CD4-positive, alpha-beta memory T cell (primary cell): ENCODE results near the gene ZSCAN23. TPM values are rescaled to one million over a fixed set of nuclear protein-coding genes. Genes with fewer than 3 reads are reported as not detected.
A peak's percentile ranks its signal among the peaks of the same experiment; 100 is the strongest.
"Not testable (repeated sequence)": the region's sequence is repeated elsewhere in the genome, so short reads cannot be mapped to it uniquely, and the experiment has no call there.

Source experiments
- CTCF ChIA-PET: fragments of 350-600 bp; sonication (Branson Sonifier 250); formaldehyde crosslinking; loops from one replicate; lab custom pipeline; 2021; ENCODE audit warnings: inconsistent platforms; ENCODE audit not compliant: partially characterized antibody; lab: Charles Lee
- POLR2A ChIA-PET: fragments of 350-600 bp; sonication (Branson Sonifier 250); formaldehyde crosslinking; loops from one replicate; lab custom pipeline; 2021; ENCODE audit not compliant: partially characterized antibody; lab: Charles Lee
- DNase-seq, 5 donors: peaks; one replicate each; pipeline versions ENCODE4 v3.0.0 to v3.0.0-alpha.2; 2020 to 2022; ENCODE audit warnings: mixed read lengths in 1 of 5
- H3K27ac ChIP-seq: one replicate; pipeline ENCODE4 v1.7.0; 2013; ENCODE audit warnings: low read depth, low read length
- H3K27me3 ChIP-seq: 2 replicates; pipeline ENCODE4 v1.7.0; 2013; ENCODE audit warnings: mild to moderate bottlenecking, low read length, moderate library complexity; ENCODE audit not compliant: insufficient read depth
- H3K36me3 ChIP-seq: 2 replicates; pipeline ENCODE4 v1.7.0; 2013; ENCODE audit warnings: mild to moderate bottlenecking, low read length, moderate library complexity; ENCODE audit not compliant: insufficient read depth
- H3K4me1 ChIP-seq: 2 replicates; pipeline ENCODE4 v1.7.0; 2013; ENCODE audit warnings: mild to moderate bottlenecking, low read length, moderate library complexity; ENCODE audit not compliant: insufficient read depth
- H3K4me3 ChIP-seq, 2 donors: one replicate each; pipeline ENCODE4 v1.7.0; 2013; ENCODE audit warnings: low read length in 2 of 2, mild to moderate bottlenecking in 1 of 2
- H3K9me3 ChIP-seq, 2 donors: one replicate each; pipeline ENCODE4 v1.7.0; 2013; ENCODE audit warnings: low read length in 2 of 2, control low read depth in 1 of 2; ENCODE audit not compliant: control insufficient read depth in 1 of 2
- H3K27ac Mint-ChIP-seq, 7 donors: one replicate each; pipeline ENCODE4 v1.8.0; 2020 to 2021; ENCODE audit warnings: mixed read lengths in 7 of 7, mild to moderate bottlenecking in 6 of 7, inconsistent platforms in 3 of 7, moderate library complexity in 3 of 7
- H3K27me3 Mint-ChIP-seq, 2 donors: one replicate each; pipeline ENCODE4 v1.8.0; 2020 to 2021; ENCODE audit warnings: mixed read lengths in 2 of 2
- H3K36me3 Mint-ChIP-seq, 2 donors: one replicate each; pipeline ENCODE4 v1.8.0; 2020 to 2021; ENCODE audit warnings: mixed read lengths in 2 of 2, inconsistent platforms in 1 of 2, mild to moderate bottlenecking in 1 of 2
- H3K4me1 Mint-ChIP-seq, 4 donors: one replicate each; pipeline ENCODE4 v1.8.0; 2020 to 2021; ENCODE audit warnings: mixed read lengths in 4 of 4, mild to moderate bottlenecking in 1 of 4
- H3K4me3 Mint-ChIP-seq, 8 donors: one replicate each; pipeline ENCODE4 v1.8.0; 2020 to 2021; ENCODE audit warnings: mixed read lengths in 8 of 8, mild to moderate bottlenecking in 7 of 8, moderate library complexity in 6 of 8, inconsistent platforms in 3 of 8
- H3K9me3 Mint-ChIP-seq, 8 donors: one replicate each; pipeline ENCODE4 v1.8.0; 2020 to 2021; ENCODE audit warnings: mixed read lengths in 8 of 8, mild to moderate bottlenecking in 5 of 8, inconsistent platforms in 3 of 8, moderate library complexity in 1 of 8
- intact Hi-C: fragments of 100-400 bp; cut with micrococcal nuclease; formaldehyde crosslinking; loops from one replicate; pipeline ENCODE4 v1.15.1; 2023
- polyA plus RNA-seq, 2 donors: library from polyadenylated mRNA; unstranded; fragments of 300-500 nt; fragmentation: Illumina TruSeq; gene quantifications; one replicate each; pipeline ENCODE4 v1.2.3, GENCODE V29; 2021
- total RNA-seq, 2 experiments: library from RNA; stranded (reverse); gene quantifications; one replicate each; pipeline ENCODE4 v1.2.3, GENCODE V29; 2021

Gene ZSCAN23
- total and polyA plus RNA-seq, 4 experiments from 2014 or later: 1.1 to 1.7 TPM; not detected in 2

DNA sequence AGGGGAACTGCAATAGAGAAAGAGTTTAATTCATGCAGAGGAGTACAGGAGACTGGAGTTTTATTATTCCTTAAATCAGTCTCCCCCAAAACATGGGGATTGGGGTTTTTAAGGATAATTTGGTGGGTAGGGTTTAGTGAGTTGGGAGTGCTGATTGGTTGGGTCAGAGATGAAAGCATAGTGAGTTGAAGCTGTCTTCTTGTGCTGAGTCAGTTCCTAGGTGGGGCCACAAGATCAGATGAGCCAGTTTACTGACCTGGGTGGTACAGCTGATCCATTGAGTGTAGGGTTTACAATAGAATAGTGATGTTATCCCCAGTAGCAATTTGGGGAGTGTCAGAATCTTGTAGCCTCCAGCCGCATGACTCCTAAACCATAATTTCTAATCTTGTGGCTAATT is 43.2 kb upstream of the ZSCAN23 start:
- Mint-ChIP-seq H3K9me3 (peaks cover 0 to 6% (median 4%) of the 10 kb centered on the region in 8 donors), H3K4me3 (no peak overlapping the region), H3K27me3 (peaks cover 41 to 65% of the 10 kb centered on the region in 2 donors), H3K4me1 (peaks cover 6 to 18% (median 11%) of the 10 kb centered on the region in 4 donors), H3K27ac (no peak overlapping the region), H3K36me3 (no peaks in the 10 kb centered on the region)
- intact Hi-C loops: no loop called here
- POLR2A ChIA-PET: no interaction called here
- Histone ChIP-seq H3K4me1 (peaks cover 6% of the 10 kb centered on the region), H3K9me3 (no peaks in the 10 kb centered on the region), H3K4me3 (no peak overlapping the region), H3K27me3 (peaks cover 17% of the 10 kb centered on the region), H3K36me3 (no peaks in the 10 kb centered on the region), H3K27ac (no peak overlapping the region)
- CTCF ChIA-PET: no interaction called here
- DNase-seq: no peak

DNA sequence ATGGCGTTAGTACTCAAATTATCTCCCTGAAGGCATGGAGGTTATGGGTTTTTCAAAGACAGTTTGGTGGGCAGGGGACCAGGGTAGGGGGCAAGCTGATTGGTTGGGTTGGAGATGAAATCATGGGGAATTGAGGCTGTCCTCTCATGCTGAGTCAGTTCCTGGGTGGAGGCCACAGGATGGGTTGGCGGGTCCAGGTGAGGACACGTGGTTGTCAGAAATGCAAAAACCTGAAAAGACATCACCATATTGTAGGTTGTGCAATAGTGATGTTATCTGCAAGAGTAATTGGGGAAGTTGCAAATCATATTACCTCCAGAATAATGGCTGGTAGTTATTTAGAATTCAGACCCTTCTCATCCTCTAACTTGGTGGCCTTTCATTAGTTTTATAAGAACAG is 42.2 kb upstream of the ZSCAN23 start:
- CTCF ChIA-PET: no interaction called here
- H3K4me1 Mint-ChIP-seq: peaks cover 5 to 15% (median 8%) of the 10 kb centered on the region in 4 donors
- H3K27ac Mint-ChIP-seq: no peak overlapping the region
- intact Hi-C loops: no loop called here
- H3K27me3 ChIP-seq: peaks cover 15% of the 10 kb centered on the region
- no peak overlapping the region for H3K27ac ChIP-seq
- peak overlapping the region in 1 of 8 donors; percentile 5 for H3K4me3 Mint-ChIP-seq
- H3K4me1 ChIP-seq: peaks cover 6% of the 10 kb centered on the region
- DNase-seq: no peak
- POLR2A ChIA-PET: no interaction called here
- H3K36me3 Mint-ChIP-seq: no peaks in the 10 kb centered on the region
- H3K4me3 ChIP-seq: no peak overlapping the region
- H3K9me3 ChIP-seq: no peaks in the 10 kb centered on the region
- peaks cover 43 to 66% of the 10 kb centered on the region in 2 donors for H3K27me3 Mint-ChIP-seq
- H3K36me3 ChIP-seq: no peaks in the 10 kb centered on the region
- H3K9me3 Mint-ChIP-seq: peaks cover 0 to 6% (median 4%) of the 10 kb centered on the region in 8 donors

DNA sequence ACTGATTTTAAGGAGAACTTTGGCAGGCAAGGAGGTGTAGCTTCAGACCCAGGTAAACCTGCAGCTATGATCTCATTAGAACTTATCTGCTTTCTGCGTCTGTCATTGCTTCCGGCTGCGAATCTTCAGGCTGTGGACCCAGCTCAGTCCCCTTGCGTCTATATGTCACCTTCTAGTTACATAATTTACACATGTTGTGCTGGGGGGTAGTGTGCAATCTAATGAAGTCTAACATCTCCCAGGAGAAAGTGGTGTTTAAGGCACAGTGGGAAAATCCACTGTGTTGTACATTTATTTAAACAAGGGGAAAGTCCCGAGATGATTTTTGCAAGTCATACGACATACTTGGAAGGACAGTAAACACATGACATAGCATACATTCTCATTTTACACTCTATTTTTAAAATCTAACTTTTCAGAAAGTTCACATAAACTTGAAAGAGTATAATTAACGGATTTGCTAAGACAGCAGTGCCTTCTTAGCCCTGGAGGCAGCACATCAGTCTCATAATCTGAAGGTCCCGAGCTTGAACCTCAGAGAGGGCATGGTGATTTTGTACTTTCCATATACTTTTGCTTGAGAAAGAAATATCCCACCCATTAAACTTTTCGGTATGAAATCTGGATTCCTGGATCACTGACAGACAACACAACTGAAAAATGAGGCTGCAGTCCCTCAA is 37.1 kb upstream of the ZSCAN23 start:
- Mint-ChIP-seq H3K27me3 (peaks cover 58 to 61% of the 10 kb centered on the region in 2 donors), H3K4me3 (no peak overlapping the region), H3K9me3 (peaks cover 0 to 5% (median 2%) of the 10 kb centered on the region in 8 donors), H3K36me3 (no peaks in the 10 kb centered on the region), H3K27ac (no peak overlapping the region), H3K4me1 (peaks cover 2 to 10% (median 5%) of the 10 kb centered on the region in 4 donors)
- Histone ChIP-seq H3K4me3 (no peak overlapping the region), H3K27ac (no peak overlapping the region), H3K4me1 (no peaks in the 10 kb centered on the region), H3K9me3 (no peaks in the 10 kb centered on the region), H3K36me3 (no peaks in the 10 kb centered on the region), H3K27me3 (peaks cover 10% of the 10 kb centered on the region)
- DNase-seq: no peak
- ChIA-PET CTCF (no interaction called here), POLR2A (no interaction called here)
- intact Hi-C loops: no loop called here

DNA sequence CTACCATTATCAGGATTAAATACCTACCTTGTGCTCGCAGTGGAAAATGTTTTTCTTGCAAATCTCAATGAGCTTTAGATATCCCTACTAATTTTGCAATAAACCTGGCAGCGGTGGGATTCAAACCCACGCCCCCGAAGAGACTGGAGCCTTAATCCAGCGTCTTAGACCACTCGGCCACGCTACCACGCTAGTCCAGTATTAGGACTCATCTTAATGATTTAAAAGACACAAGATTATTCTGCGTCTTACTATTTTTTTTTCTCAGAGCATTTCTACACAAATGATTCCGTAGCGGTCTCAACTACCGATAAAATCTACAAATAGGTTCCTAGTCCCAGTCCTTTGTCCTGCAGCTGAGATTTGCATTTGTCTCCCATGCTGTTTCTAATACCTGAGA is 35.2 kb upstream of the ZSCAN23 start:
- peaks cover 16% of the 10 kb centered on the region for H3K27me3 ChIP-seq
- intact Hi-C loops: no loop called here
- POLR2A ChIA-PET: no interaction called here
- no peaks in the 10 kb centered on the region for H3K36me3 ChIP-seq
- H3K27ac ChIP-seq: no peak overlapping the region
- Mint-ChIP-seq H3K27me3 (peaks cover 63 to 66% of the 10 kb centered on the region in 2 donors), H3K27ac (no peak overlapping the region), H3K4me1 (peaks cover 2 to 10% (median 5%) of the 10 kb centered on the region in 4 donors), H3K4me3 (no peak overlapping the region), H3K36me3 (no peaks in the 10 kb centered on the region), H3K9me3 (peaks cover 0 to 1% (median 0%) of the 10 kb centered on the region in 8 donors)
- H3K9me3 ChIP-seq: no peaks in the 10 kb centered on the region
- CTCF ChIA-PET: no interaction called here
- H3K4me3 ChIP-seq: no peak overlapping the region
- no peak for DNase-seq
- H3K4me1 ChIP-seq: no peaks in the 10 kb centered on the region

DNA sequence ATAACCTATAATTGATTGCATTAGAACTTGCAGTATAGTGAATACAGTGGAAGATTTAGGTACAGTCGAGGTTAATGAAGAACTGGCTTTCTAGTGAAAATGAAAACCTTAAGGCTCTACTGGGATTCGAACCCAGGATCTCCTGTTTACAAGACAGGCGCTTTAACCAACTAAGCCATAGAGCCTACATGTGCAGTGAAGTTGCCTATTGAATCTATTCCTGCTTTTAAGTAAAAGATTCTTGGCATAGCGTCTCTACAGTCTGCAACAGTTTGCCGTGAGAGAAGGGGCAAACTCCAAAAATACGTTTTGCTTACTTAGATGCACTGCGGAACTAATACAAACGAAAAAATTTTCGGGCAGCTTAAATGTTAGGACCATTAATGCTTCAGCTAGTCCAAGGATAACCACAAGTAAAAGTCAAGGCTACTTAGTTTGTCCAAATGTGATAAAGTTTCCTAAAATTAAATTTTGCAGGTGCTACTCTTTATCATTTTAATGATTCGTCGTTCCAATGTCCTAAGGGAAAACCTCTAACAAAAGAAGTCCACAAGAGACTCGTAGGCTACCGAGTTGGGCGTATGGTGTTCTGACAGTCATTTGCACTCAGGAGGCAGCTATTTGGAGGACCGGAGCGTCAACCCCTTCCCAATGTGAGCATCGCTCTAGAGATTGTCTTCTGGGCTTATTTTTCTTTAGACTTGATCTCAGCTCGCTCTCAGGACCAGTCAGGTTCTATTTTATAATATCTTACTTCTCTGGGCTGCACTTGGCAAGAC is 31.3 kb upstream of the ZSCAN23 start:
- H3K4me3 ChIP-seq: no peak overlapping the region
- H3K4me3 Mint-ChIP-seq: no peak overlapping the region
- H3K4me1 Mint-ChIP-seq: peaks cover 2 to 10% (median 5%) of the 10 kb centered on the region in 4 donors
- H3K27me3 ChIP-seq: peaks cover 16% of the 10 kb centered on the region
- no peak overlapping the region for H3K27ac ChIP-seq
- ChIA-PET POLR2A (no interaction called here), CTCF (no interaction called here)
- H3K9me3 ChIP-seq: no peaks in the 10 kb centered on the region
- H3K36me3 Mint-ChIP-seq: no peaks in the 10 kb centered on the region
- peaks cover 52 to 58% of the 10 kb centered on the region in 2 donors for H3K27me3 Mint-ChIP-seq
- peak in 1 of 5 donors; percentile 13 for DNase-seq
- intact Hi-C loops: no loop called here
- peaks cover 0 to 13% (median 5%) of the 10 kb centered on the region in 8 donors for H3K9me3 Mint-ChIP-seq
- H3K36me3 ChIP-seq: no peaks in the 10 kb centered on the region
- H3K4me1 ChIP-seq: no peaks in the 10 kb centered on the region
- H3K27ac Mint-ChIP-seq: no peak overlapping the region

DNA sequence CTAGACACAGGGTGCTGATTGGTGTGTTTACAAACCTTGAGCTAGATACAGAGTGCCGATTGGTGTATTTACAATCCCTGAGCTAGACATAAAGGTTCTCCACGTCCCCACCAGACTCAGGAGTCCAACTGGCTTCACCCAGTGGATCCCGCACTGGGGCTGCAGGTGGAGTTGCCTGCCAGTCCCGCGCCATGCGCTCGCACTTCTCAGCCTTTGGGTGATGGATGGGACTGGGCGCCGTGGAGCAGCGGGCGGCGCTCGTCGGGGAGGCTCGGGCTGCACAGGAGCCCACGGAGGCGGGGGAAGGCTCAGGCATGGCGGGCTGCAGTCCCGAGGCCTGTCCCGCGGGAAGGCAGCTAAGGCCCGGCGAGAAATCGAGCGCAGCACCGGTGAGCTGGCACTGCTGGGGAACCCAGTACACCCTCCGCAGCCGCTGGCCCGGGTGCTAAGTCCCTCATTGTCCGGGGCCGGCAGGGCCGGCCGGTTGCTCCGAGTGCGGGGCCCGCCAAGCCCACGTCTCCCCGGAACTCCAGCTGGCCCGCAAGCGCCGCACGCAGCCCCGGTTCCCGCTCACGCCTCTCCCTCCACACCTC is 26.0 kb upstream of the ZSCAN23 start:
- DNase-seq, H3K4me1 Mint-ChIP-seq, H3K27me3 ChIP-seq, H3K4me3 Mint-ChIP-seq, H3K27ac Mint-ChIP-seq, H3K36me3 Mint-ChIP-seq, H3K4me1 ChIP-seq, H3K9me3 ChIP-seq, H3K4me3 ChIP-seq, POLR2A ChIA-PET, intact Hi-C loops, CTCF ChIA-PET, H3K36me3 ChIP-seq, H3K27ac ChIP-seq: not testable (repeated sequence)
- H3K27me3 Mint-ChIP-seq: peaks cover 38 to 43% of the 10 kb centered on the region in 2 donors
- peaks cover 0 to 13% (median 6%) of the 10 kb centered on the region in 8 donors for H3K9me3 Mint-ChIP-seq

DNA sequence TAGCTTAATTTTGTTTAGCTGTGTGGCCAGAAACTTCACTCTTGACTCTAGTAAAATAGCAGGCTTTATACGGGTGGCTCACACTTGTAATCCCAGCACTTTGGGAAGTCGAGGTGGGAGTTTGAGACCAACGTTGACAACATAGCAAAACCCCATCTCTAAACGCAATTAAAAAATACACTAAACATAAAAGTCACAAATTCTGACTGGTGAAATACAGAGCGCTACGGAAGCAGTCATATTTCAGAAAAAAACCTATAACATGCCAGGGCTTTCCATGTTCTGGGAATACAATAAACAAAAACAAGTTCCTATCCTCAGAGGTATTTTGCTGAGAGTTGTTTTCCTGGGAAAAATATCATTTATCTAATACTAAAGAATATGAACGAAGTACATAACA is 24.8 kb upstream of the ZSCAN23 start:
- Mint-ChIP-seq H3K36me3 (no peaks in the 10 kb centered on the region), H3K27me3 (peaks cover 39 to 42% of the 10 kb centered on the region in 2 donors), H3K27ac (no peak overlapping the region), H3K9me3 (peaks cover 0 to 13% (median 7%) of the 10 kb centered on the region in 8 donors), H3K4me3 (no peak overlapping the region), H3K4me1 (no peaks in the 10 kb centered on the region)
- DNase-seq: no peak
- Histone ChIP-seq H3K4me3 (no peak overlapping the region), H3K4me1 (no peaks in the 10 kb centered on the region), H3K9me3 (no peaks in the 10 kb centered on the region), H3K27me3 (no peaks in the 10 kb centered on the region), H3K36me3 (no peaks in the 10 kb centered on the region), H3K27ac (no peak overlapping the region)
- ChIA-PET POLR2A (no interaction called here), CTCF (no interaction called here)
- intact Hi-C loops: no loop called here
